HG03103 (cell line): ENCODE measurements around the gene TMEM184A.

ENCODE experiments used
- ATAC-seq: cut with Tn5 transposase; IDR thresholded peaks from one replicate; pipeline ENCODE4 v1.9.1; 2021; ENCODE audit warnings: low read depth; ENCODE audit not compliant: unreplicated experiment

Gene TMEM184A

GRCh38 chr7:1555813-1556543 is at the start of gene TMEM184A:
Gene TMEM184A (minus strand): TSS chr7:1556205. CDS start chr7:1555484, 721 bp downstream.
- ATAC-seq = no peak

GRCh38 chr7:1604383-1604782 is 48.4 kb upstream of the TMEM184A start:
- ATAC-seq = no peak

GRCh38 chr7:1603346-1604225 is 47.6 kb upstream of the TMEM184A start:
- ATAC-seq = no peak

- ATAC-seq = no peak
Measured at GRCh38 chr7:1602386-1602785, 46.4 kb upstream of the TMEM184A start.

- ATAC-seq = no peak
Measured at GRCh38 chr7:1601956-1602355, 46.0 kb upstream of the TMEM184A start.

GRCh38 chr7:1599640-1600395 is 43.8 kb upstream of the TMEM184A start:
- no peak for ATAC-seq

- ATAC-seq = no peak
Measured at GRCh38 chr7:1598961-1599639, 43.1 kb upstream of the TMEM184A start.

- ATAC-seq = no peak
Measured at GRCh38 chr7:1598286-1598685, 42.3 kb upstream of the TMEM184A start.

- ATAC-seq = no peak
Measured at GRCh38 chr7:1597791-1598190, 41.8 kb upstream of the TMEM184A start.

GRCh38 chr7:1597066-1597760 is 41.2 kb upstream of the TMEM184A start:
- no peak for ATAC-seq

GRCh38 chr7:1596181-1597043 is 40.4 kb upstream of the TMEM184A start:
- ATAC-seq = no peak

GRCh38 chr7:1595636-1596035 is 39.6 kb upstream of the TMEM184A start:
- no peak for ATAC-seq

- no peak for ATAC-seq
Measured at GRCh38 chr7:1595027-1595426, 39.0 kb upstream of the TMEM184A start.

- ATAC-seq = no peak
Measured at GRCh38 chr7:1593904-1594421, 38.0 kb upstream of the TMEM184A start.

GRCh38 chr7:1593091-1593866 is 37.3 kb upstream of the TMEM184A start:
- no peak for ATAC-seq

- no peak for ATAC-seq
Measured at GRCh38 chr7:1592299-1592871, 36.4 kb upstream of the TMEM184A start.

GRCh38 chr7:1591876-1592275 is 35.9 kb upstream of the TMEM184A start:
- ATAC-seq = no peak

GRCh38 chr7:1591396-1591795 is 35.4 kb upstream of the TMEM184A start:
- no peak for ATAC-seq
